ENCODE data around the gene IFNG. TPM values are rescaled to one million over a fixed set of nuclear protein-coding genes. Genes with fewer than 3 reads are reported as not detected.

IFNG gene
- polyA plus RNA-seq, 1 donor, result 0.13 TPM

- WGBS (ENCODE audit: insufficient coverage, low lambda C conversion rate), result no CpG with 5 or more reads among the region's 1 CpG
- Histone ChIP-seq H3K27me3 (ENCODE audit: control insufficient read depth, insufficient read depth, low read length) (no peaks in the 10 kb centered on the region), H3K4me3 (ENCODE audit: low read length) (no peak overlapping the region), H3K9me3 (ENCODE audit: control insufficient read depth, low read depth, low read length) (no peaks in the 10 kb centered on the region), H3K27ac (ENCODE audit: low read length) (no peak overlapping the region), H3K4me1 (ENCODE audit: control insufficient read depth, insufficient read depth, low read length) (no peaks in the 10 kb centered on the region), H3K36me3 (ENCODE audit: control insufficient read depth, insufficient read depth, low read length) (no peaks in the 10 kb centered on the region)
- DNase-seq, result no peak
Measured at GRCh38 chr12:68139941-68140340, 19.6 kb downstream of the IFNG start.

GRCh38 chr12:68139001-68139400 lies 20.5 kb downstream of the IFNG start:
- Histone ChIP-seq H3K27ac (ENCODE audit: low read length) (no peak overlapping the region), H3K9me3 (ENCODE audit: control insufficient read depth, low read depth, low read length) (no peaks in the 10 kb centered on the region), H3K4me1 (ENCODE audit: control insufficient read depth, insufficient read depth, low read length) (no peaks in the 10 kb centered on the region), H3K27me3 (ENCODE audit: control insufficient read depth, insufficient read depth, low read length) (no peaks in the 10 kb centered on the region), H3K4me3 (ENCODE audit: low read length) (no peak overlapping the region), H3K36me3 (ENCODE audit: control insufficient read depth, insufficient read depth, low read length) (no peaks in the 10 kb centered on the region)
- no CpG with 5 or more reads among the region's 1 CpG for WGBS (ENCODE audit: insufficient coverage, low lambda C conversion rate)
- no peak for DNase-seq

- Histone ChIP-seq H3K4me1 (ENCODE audit: control insufficient read depth, insufficient read depth, low read length) (no peaks in the 10 kb centered on the region), H3K27me3 (ENCODE audit: control insufficient read depth, insufficient read depth, low read length) (no peaks in the 10 kb centered on the region), H3K27ac (ENCODE audit: low read length) (no peak overlapping the region), H3K36me3 (ENCODE audit: control insufficient read depth, insufficient read depth, low read length) (no peaks in the 10 kb centered on the region), H3K9me3 (ENCODE audit: control insufficient read depth, low read depth, low read length) (no peaks in the 10 kb centered on the region), H3K4me3 (ENCODE audit: low read length) (no peak overlapping the region)
- WGBS (ENCODE audit: insufficient coverage, low lambda C conversion rate), result no CpG with 5 or more reads among the region's 2 CpGs
- DNase-seq, result no peak
Measured at GRCh38 chr12:68138480-68138879, 21.1 kb downstream of the IFNG start.

- Histone ChIP-seq H3K36me3 (ENCODE audit: control insufficient read depth, insufficient read depth, low read length) (no peaks in the 10 kb centered on the region), H3K27me3 (ENCODE audit: control insufficient read depth, insufficient read depth, low read length) (no peaks in the 10 kb centered on the region), H3K4me3 (ENCODE audit: low read length) (no peak overlapping the region), H3K9me3 (ENCODE audit: control insufficient read depth, low read depth, low read length) (no peaks in the 10 kb centered on the region), H3K4me1 (ENCODE audit: control insufficient read depth, insufficient read depth, low read length) (no peaks in the 10 kb centered on the region), H3K27ac (ENCODE audit: low read length) (no peak overlapping the region)
- no CpG with 5 or more reads among the region's 3 CpGs for WGBS (ENCODE audit: insufficient coverage, low lambda C conversion rate)
- no peak for DNase-seq
Measured at GRCh38 chr12:68137335-68137830, 22.2 kb downstream of the IFNG start.

- WGBS (ENCODE audit: insufficient coverage, low lambda C conversion rate), result no CpG with 5 or more reads among the region's 3 CpGs
- H3K9me3 ChIP-seq (ENCODE audit: control insufficient read depth, low read depth, low read length), result no peaks in the 10 kb centered on the region
- no peak for DNase-seq
- H3K27ac ChIP-seq (ENCODE audit: low read length), result no peak overlapping the region
- H3K4me1 ChIP-seq (ENCODE audit: control insufficient read depth, insufficient read depth, low read length), result no peaks in the 10 kb centered on the region
- H3K4me3 ChIP-seq (ENCODE audit: low read length), result no peak overlapping the region
- no peaks in the 10 kb centered on the region for H3K36me3 ChIP-seq (ENCODE audit: control insufficient read depth, insufficient read depth, low read length)
- no peaks in the 10 kb centered on the region for H3K27me3 ChIP-seq (ENCODE audit: control insufficient read depth, insufficient read depth, low read length)
Measured at GRCh38 chr12:68135520-68135919, 24.0 kb downstream of the IFNG start.

- no peak overlapping the region for H3K4me3 ChIP-seq (ENCODE audit: low read length)
- no peaks in the 10 kb centered on the region for H3K4me1 ChIP-seq (ENCODE audit: control insufficient read depth, insufficient read depth, low read length)
- DNase-seq, result no peak
- no peaks in the 10 kb centered on the region for H3K27me3 ChIP-seq (ENCODE audit: control insufficient read depth, insufficient read depth, low read length)
- no peaks in the 10 kb centered on the region for H3K9me3 ChIP-seq (ENCODE audit: control insufficient read depth, low read depth, low read length)
- WGBS (ENCODE audit: insufficient coverage, low lambda C conversion rate), result no CpG with 5 or more reads among the region's 5 CpGs
- H3K27ac ChIP-seq (ENCODE audit: low read length), result no peak overlapping the region
- H3K36me3 ChIP-seq (ENCODE audit: control insufficient read depth, insufficient read depth, low read length), result no peaks in the 10 kb centered on the region
Measured at GRCh38 chr12:68131867-68132414, 27.6 kb downstream of the IFNG start.

GRCh38 chr12:68129979-68130378 lies 29.6 kb downstream of the IFNG start:
- Histone ChIP-seq H3K27me3 (ENCODE audit: control insufficient read depth, insufficient read depth, low read length) (no peaks in the 10 kb centered on the region), H3K27ac (ENCODE audit: low read length) (no peak overlapping the region), H3K36me3 (ENCODE audit: control insufficient read depth, insufficient read depth, low read length) (no peaks in the 10 kb centered on the region), H3K4me1 (ENCODE audit: control insufficient read depth, insufficient read depth, low read length) (no peaks in the 10 kb centered on the region), H3K9me3 (ENCODE audit: control insufficient read depth, low read depth, low read length) (no peaks in the 10 kb centered on the region), H3K4me3 (ENCODE audit: low read length) (no peak overlapping the region)
- WGBS (ENCODE audit: insufficient coverage, low lambda C conversion rate), result no CpG with 5 or more reads among the region's 2 CpGs
- DNase-seq, result no peak

GRCh38 chr12:68122236-68122920 lies 37.2 kb downstream of the IFNG start:
- H3K4me3 ChIP-seq (ENCODE audit: low read length), result no peak overlapping the region
- no peaks in the 10 kb centered on the region for H3K9me3 ChIP-seq (ENCODE audit: control insufficient read depth, low read depth, low read length)
- H3K27ac ChIP-seq (ENCODE audit: low read length), result no peak overlapping the region
- WGBS (ENCODE audit: insufficient coverage, low lambda C conversion rate), result 100% methylated on average over 1 of the region's 3 CpGs
- peaks cover 2% of the 10 kb centered on the region for H3K27me3 ChIP-seq (ENCODE audit: control insufficient read depth, insufficient read depth, low read length)
- H3K4me1 ChIP-seq (ENCODE audit: control insufficient read depth, insufficient read depth, low read length), result no peaks in the 10 kb centered on the region
- no peaks in the 10 kb centered on the region for H3K36me3 ChIP-seq (ENCODE audit: control insufficient read depth, insufficient read depth, low read length)
- DNase-seq, result no peak

GRCh38 chr12:68121143-68121542 lies 38.4 kb downstream of the IFNG start:
- H3K27me3 ChIP-seq (ENCODE audit: control insufficient read depth, insufficient read depth, low read length), result peaks cover 2% of the 10 kb centered on the region
- no CpG with 5 or more reads among the region's 1 CpG for WGBS (ENCODE audit: insufficient coverage, low lambda C conversion rate)
- H3K36me3 ChIP-seq (ENCODE audit: control insufficient read depth, insufficient read depth, low read length), result no peaks in the 10 kb centered on the region
- no peak overlapping the region for H3K4me3 ChIP-seq (ENCODE audit: low read length)
- H3K9me3 ChIP-seq (ENCODE audit: control insufficient read depth, low read depth, low read length), result no peaks in the 10 kb centered on the region
- H3K27ac ChIP-seq (ENCODE audit: low read length), result no peak overlapping the region
- DNase-seq, result no peak
- H3K4me1 ChIP-seq (ENCODE audit: control insufficient read depth, insufficient read depth, low read length), result no peaks in the 10 kb centered on the region

- Histone ChIP-seq H3K4me1 (ENCODE audit: control insufficient read depth, insufficient read depth, low read length) (no peaks in the 10 kb centered on the region), H3K9me3 (ENCODE audit: control insufficient read depth, low read depth, low read length) (no peaks in the 10 kb centered on the region), H3K27me3 (ENCODE audit: control insufficient read depth, insufficient read depth, low read length) (peaks cover 2% of the 10 kb centered on the region), H3K4me3 (ENCODE audit: low read length) (no peak overlapping the region), H3K36me3 (ENCODE audit: control insufficient read depth, insufficient read depth, low read length) (no peaks in the 10 kb centered on the region), H3K27ac (ENCODE audit: low read length) (no peak overlapping the region)
- no peak for DNase-seq
- no CpG with 5 or more reads among the region's 4 CpGs for WGBS (ENCODE audit: insufficient coverage, low lambda C conversion rate)
Measured at GRCh38 chr12:68119724-68120211, 39.8 kb downstream of the IFNG start.

- WGBS (ENCODE audit: insufficient coverage, low lambda C conversion rate), result no CpG with 5 or more reads among the region's 1 CpG
- no peak overlapping the region for H3K4me3 ChIP-seq (ENCODE audit: low read length)
- peaks cover 2% of the 10 kb centered on the region for H3K27me3 ChIP-seq (ENCODE audit: control insufficient read depth, insufficient read depth, low read length)
- DNase-seq, result no peak
- no peaks in the 10 kb centered on the region for H3K4me1 ChIP-seq (ENCODE audit: control insufficient read depth, insufficient read depth, low read length)
- no peaks in the 10 kb centered on the region for H3K36me3 ChIP-seq (ENCODE audit: control insufficient read depth, insufficient read depth, low read length)
- no peaks in the 10 kb centered on the region for H3K9me3 ChIP-seq (ENCODE audit: control insufficient read depth, low read depth, low read length)
- no peak overlapping the region for H3K27ac ChIP-seq (ENCODE audit: low read length)
Measured at GRCh38 chr12:68119250-68119649, 40.3 kb downstream of the IFNG start.

Measured in large intestine (tissue), 3 donors.